ENCODE data around the gene MNAT1. TPM values are rescaled to one million over a fixed set of nuclear protein-coding genes. Genes with fewer than 3 reads are reported as not detected.

Gene MNAT1
- 40.3 and 59.9 TPM in 2 replicates for total RNA-seq

DNA sequence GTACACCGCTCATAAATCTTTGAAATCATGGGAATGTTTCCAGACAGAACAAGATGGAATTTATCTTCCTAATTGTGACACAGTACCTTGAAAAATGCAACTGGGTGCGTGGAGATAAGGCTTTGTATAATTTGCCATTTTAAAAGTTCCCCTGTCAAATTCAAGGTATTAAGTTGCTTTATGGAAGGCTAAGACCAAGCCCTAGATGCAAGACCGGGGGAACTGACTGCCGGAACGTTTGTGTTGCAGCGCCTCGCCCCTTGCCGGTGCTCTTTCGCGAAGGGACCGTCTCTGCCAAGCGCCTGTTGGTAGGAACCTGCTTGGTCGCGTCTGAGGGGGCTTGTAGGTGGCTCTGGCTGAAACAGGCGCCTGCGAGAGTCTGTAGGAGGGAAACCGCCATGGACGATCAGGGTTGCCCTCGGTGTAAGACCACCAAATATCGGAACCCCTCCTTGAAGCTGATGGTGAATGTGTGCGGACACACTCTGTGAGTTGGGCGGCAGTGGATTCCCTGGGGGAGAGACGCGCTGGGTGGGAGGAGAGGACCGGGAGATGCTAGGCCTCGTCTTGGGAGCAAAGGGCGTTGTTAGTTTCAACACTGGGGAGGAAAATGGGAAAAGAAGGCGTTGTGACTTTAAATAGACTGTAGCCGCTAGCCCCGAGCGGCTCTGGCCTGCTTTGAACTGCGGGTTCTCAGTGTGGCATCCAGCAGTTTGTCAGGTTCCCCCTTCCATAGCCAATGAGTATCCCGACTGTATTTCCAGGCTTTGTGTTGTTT is at the start of gene MNAT1:
TSS of gene MNAT1 (plus strand) at position 297 of the 778 bp plus-strand sequence. CDS start at position 399, 102 bp downstream.
- FAIRE-seq (no peak), DNase-seq (ENCODE audit: low read depth) (peak; percentile 70)
- Histone ChIP-seq H3K27me3 (ENCODE audit: control insufficient read depth, insufficient read depth, low read length) (no peaks in the 10 kb centered on the region), H3K4me3 (ENCODE audit: low read depth, low read length) (peak within 1 kb of the TSS; percentile 78), H3K36me3 (ENCODE audit: control insufficient read depth, insufficient read depth, low read length) (no peaks in the 10 kb centered on the region)
- TF ChIP-seq, protein P1, sequence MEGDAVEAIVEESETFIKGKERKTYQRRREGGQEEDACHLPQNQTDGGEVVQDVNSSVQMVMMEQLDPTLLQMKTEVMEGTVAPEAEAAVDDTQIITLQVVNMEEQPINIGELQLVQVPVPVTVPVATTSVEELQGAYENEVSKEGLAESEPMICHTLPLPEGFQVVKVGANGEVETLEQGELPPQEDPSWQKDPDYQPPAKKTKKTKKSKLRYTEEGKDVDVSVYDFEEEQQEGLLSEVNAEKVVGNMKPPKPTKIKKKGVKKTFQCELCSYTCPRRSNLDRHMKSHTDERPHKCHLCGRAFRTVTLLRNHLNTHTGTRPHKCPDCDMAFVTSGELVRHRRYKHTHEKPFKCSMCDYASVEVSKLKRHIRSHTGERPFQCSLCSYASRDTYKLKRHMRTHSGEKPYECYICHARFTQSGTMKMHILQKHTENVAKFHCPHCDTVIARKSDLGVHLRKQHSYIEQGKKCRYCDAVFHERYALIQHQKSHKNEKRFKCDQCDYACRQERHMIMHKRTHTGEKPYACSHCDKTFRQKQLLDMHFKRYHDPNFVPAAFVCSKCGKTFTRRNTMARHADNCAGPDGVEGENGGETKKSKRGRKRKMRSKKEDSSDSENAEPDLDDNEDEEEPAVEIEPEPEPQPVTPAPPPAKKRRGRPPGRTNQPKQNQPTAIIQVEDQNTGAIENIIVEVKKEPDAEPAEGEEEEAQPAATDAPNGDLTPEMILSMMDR (IDR thresholded peaks at IDR 0.05; ENCODE audit: insufficient read depth, low read length, severe bottlenecking): no peak

DNA sequence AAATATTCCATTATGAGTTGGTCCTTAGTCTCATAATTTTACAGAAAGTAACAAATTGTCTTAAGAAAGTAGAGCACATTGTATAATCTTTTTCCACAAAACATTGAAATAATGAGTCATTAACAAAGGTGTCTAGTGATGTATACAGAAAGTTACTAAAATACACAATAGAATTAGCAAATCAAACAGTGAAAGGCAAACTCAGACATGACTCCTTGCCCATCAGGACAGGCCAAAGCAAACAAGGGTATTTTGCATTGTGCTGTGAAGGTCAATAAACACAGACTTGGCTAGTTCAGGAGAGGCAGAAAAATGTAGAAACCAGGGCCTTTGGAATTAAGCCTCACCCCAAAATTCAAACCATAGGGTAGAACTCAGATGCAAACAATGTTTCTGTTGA is 47.7 kb upstream of the MNAT1 start:
- TF ChIP-seq, protein P1 (IDR thresholded peaks at IDR 0.05; ENCODE audit: insufficient read depth, low read length, severe bottlenecking): no peak
- Histone ChIP-seq H3K4me3 (ENCODE audit: low read depth, low read length) (no peak overlapping the region), H3K27me3 (ENCODE audit: control insufficient read depth, insufficient read depth, low read length) (no peaks in the 10 kb centered on the region), H3K36me3 (ENCODE audit: control insufficient read depth, insufficient read depth, low read length) (no peaks in the 10 kb centered on the region)
- peak; percentile 88 for DNase-seq (ENCODE audit: low read depth)
- no peak for FAIRE-seq

DNA sequence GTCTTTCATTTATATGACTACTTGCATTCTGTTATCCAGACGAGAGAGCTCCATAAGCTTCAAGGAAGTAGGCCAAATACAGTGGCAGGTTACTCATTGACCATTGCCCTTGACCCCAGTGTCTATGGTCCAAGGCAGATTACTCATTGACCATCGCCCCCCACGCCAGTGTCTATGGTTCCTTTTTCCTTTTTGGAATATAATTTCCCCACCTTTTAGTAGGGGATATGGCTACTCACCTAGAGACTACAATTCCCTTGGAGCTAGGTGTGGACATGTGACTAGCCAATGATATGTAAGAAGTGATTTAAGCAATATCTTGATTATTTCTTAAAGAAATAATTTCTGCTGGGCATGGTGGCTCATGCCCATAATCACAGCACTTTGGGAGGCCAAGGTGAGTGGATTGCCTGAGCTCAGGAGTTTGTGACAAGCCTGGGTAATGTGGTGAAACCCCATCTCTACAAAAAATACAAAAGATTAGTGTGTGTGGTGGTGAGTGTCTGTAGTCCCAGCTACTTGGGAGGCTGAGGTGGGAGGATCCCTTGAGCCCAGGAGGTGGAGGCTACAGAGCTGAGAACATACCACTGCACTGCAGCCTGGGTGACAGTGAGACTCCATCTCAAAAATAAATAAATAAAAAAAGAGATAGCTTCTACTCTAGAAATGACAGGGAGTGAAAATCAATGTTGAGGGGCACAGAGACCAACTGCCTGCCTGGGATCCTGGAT is 43.0 kb upstream of the MNAT1 start:
- Histone ChIP-seq H3K4me3 (ENCODE audit: low read depth, low read length) (no peak overlapping the region), H3K36me3 (ENCODE audit: control insufficient read depth, insufficient read depth, low read length) (no peaks in the 10 kb centered on the region), H3K27me3 (ENCODE audit: control insufficient read depth, insufficient read depth, low read length) (no peaks in the 10 kb centered on the region)
- TF ChIP-seq, protein P1 (IDR thresholded peaks at IDR 0.05; ENCODE audit: insufficient read depth, low read length, severe bottlenecking): no peak
- DNase-seq (ENCODE audit: low read depth) (no peak), FAIRE-seq (no peak)

DNA sequence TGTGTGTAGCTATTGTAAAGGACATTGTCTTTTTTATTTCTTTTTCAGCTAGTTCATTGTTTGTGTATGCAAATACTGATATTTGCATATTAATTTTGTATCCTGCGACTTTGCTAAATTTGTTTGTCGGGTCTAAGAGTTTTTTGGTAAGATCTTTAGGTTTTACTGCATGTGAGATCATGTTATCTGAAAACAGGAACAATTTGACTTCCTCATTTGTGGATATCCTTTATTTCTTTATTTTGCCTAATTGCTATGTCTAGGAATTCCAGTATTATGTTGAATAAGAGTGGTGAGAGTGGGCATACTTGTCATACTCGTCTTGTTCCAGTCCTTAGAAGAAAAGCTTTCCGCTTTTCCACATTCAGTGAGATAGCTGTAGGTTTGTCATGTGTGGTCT is 39.2 kb upstream of the MNAT1 start:
- no peak for FAIRE-seq
- no peaks in the 10 kb centered on the region for H3K27me3 ChIP-seq (ENCODE audit: control insufficient read depth, insufficient read depth, low read length)
- H3K4me3 ChIP-seq (ENCODE audit: low read depth, low read length): no peak overlapping the region
- H3K36me3 ChIP-seq (ENCODE audit: control insufficient read depth, insufficient read depth, low read length): no peaks in the 10 kb centered on the region
- TF ChIP-seq, protein P1 (IDR thresholded peaks at IDR 0.05; ENCODE audit: insufficient read depth, low read length, severe bottlenecking): no peak
- no peak for DNase-seq (ENCODE audit: low read depth)

DNA sequence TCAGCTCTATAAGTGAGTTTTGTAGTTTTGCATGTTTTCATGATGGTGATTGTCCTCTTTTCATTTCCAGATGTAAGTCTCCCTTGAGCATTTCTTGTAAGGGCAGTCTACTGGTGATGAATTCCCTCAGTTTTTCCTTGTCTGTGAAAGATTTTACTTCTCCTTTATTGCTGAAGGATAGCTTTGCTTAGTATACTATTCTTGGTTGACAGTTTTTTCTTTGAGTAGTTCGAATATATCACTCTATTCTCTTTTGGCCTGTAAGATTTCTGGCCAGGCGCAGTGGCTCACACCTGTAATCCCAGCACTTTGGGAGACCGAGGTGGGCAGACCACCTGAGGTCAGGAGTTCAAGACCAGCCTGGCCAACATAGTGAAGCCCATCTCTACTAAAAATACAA is 34.0 kb upstream of the MNAT1 start:
- no peak for FAIRE-seq
- no peak for DNase-seq (ENCODE audit: low read depth)
- TF ChIP-seq, protein P1 (IDR thresholded peaks at IDR 0.05; ENCODE audit: insufficient read depth, low read length, severe bottlenecking): no peak
- H3K27me3 ChIP-seq (ENCODE audit: control insufficient read depth, insufficient read depth, low read length): no peaks in the 10 kb centered on the region
- H3K36me3 ChIP-seq (ENCODE audit: control insufficient read depth, insufficient read depth, low read length): no peaks in the 10 kb centered on the region
- H3K4me3 ChIP-seq (ENCODE audit: low read depth, low read length): no peak overlapping the region
